Keratinocyte (primary cell): Measurements from ENCODE around the gene TBX3. TPM values are rescaled to one million over a fixed set of nuclear protein-coding genes. Genes with fewer than 3 reads are reported as not detected.
"Not testable (repeated sequence)": the region's sequence is repeated elsewhere in the genome, so short reads cannot be mapped to it uniquely, and the experiment has no call there.

ENCODE experiments used
- DNase-seq: peaks from one replicate; pipeline ENCODE4 v3.0.0-alpha.2; 2011; ENCODE audit warnings: low read depth, missing footprints, low spot score
- FAIRE-seq: peaks from 2 replicates; lab custom pipeline; 2011; peaks lifted over from hg19 to GRCh38; lab: Jason Lieb, UNC
- H2AFZ ChIP-seq: 2 replicates; pipeline ENCODE4 v1.6.0; 2012; ENCODE audit warnings: low read length, control low read depth, inconsistent platforms; ENCODE audit not compliant: control insufficient read depth
- H3K27ac ChIP-seq: 2 replicates; pipeline ENCODE4 v1.5.1; 2011; ENCODE audit warnings: low read length; ENCODE audit not compliant: control insufficient read depth, insufficient read depth
- H3K27me3 ChIP-seq: 3 replicates; pipeline ENCODE4 v1.6.0; 2011; ENCODE audit warnings: low read length; ENCODE audit not compliant: control insufficient read depth, insufficient read depth; ENCODE audit errors: extremely low read depth
- H3K36me3 ChIP-seq, 2 experiments: 2 replicates in 1 of 2; 3 replicates in 1 of 2; pipeline ENCODE4 v1.5.1; 2011; ENCODE audit warnings: low read length in 2 of 2, mild to moderate bottlenecking in 1 of 2; ENCODE audit not compliant: control insufficient read depth in 2 of 2, insufficient read depth in 2 of 2; ENCODE audit errors: extremely low read depth in 1 of 2
- H3K4me1 ChIP-seq: 3 replicates; pipeline ENCODE4 v1.5.1; 2011; ENCODE audit warnings: low read length; ENCODE audit not compliant: control insufficient read depth, insufficient read depth; ENCODE audit errors: extremely low read depth
- H3K4me2 ChIP-seq: 3 replicates; pipeline ENCODE4 v1.6.0; 2011; ENCODE audit warnings: low read depth, low read length; ENCODE audit not compliant: control insufficient read depth, insufficient read depth; ENCODE audit errors: extremely low read depth
- H3K4me3 ChIP-seq, 3 experiments: fragments of 200-600 bp in 1 of 3; sonication (generic) in 1 of 3; 2 replicates in 2 of 3; 3 replicates in 1 of 3; pipeline ENCODE4 v1.5.1; 2011 to 2016; ENCODE audit warnings: low read length in 3 of 3, mild to moderate bottlenecking in 3 of 3, control low read depth in 2 of 3, inconsistent platforms in 1 of 3, low read depth in 1 of 3, mixed read lengths in 1 of 3, mixed run types in 1 of 3, moderate library complexity in 1 of 3; ENCODE audit not compliant: control insufficient read depth in 2 of 3, insufficient read depth in 2 of 3; ENCODE audit errors: extremely low read depth in 1 of 3
- H3K79me2 ChIP-seq: 2 replicates; pipeline ENCODE4 v1.6.0; 2012; ENCODE audit warnings: low read length; ENCODE audit not compliant: control insufficient read depth, insufficient read depth
- H3K9ac ChIP-seq: 3 replicates; pipeline ENCODE4 v1.6.0; 2011; ENCODE audit warnings: low read length; ENCODE audit not compliant: control insufficient read depth, insufficient read depth; ENCODE audit errors: extremely low read depth
- H3K9me1 ChIP-seq: 3 replicates; pipeline ENCODE4 v1.6.0; 2011; ENCODE audit warnings: low read length; ENCODE audit not compliant: control insufficient read depth, insufficient read depth; ENCODE audit errors: extremely low read depth
- H3K9me3 ChIP-seq: 2 replicates; pipeline ENCODE4 v1.5.1; 2012; ENCODE audit warnings: low read depth, low read length; ENCODE audit not compliant: control insufficient read depth
- H4K20me1 ChIP-seq: 3 replicates; pipeline ENCODE4 v1.6.0; 2011; ENCODE audit warnings: low read length; ENCODE audit not compliant: control insufficient read depth, insufficient read depth; ENCODE audit errors: extremely low read depth
- CTCF ChIP-seq, 3 experiments: IDR thresholded peaks in 1 of 3; conservative IDR thresholded peaks in 1 of 3; optimal IDR thresholded peaks in 1 of 3; 2 replicates in 2 of 3; 3 replicates in 1 of 3; pipeline versions ENCODE3 to v1.5.1; 2011; ENCODE audit warnings: low read length in 3 of 3, mild to moderate bottlenecking in 3 of 3, moderate library complexity in 2 of 3, control low read depth in 1 of 3, inconsistent platforms in 1 of 3; ENCODE audit not compliant: insufficient read depth in 2 of 3; ENCODE audit errors: extremely low read depth in 1 of 3
- EZH2 ChIP-seq: IDR thresholded peaks from one replicate; pipeline ENCODE4 v1.6.1; 2012; ENCODE audit warnings: inconsistent platforms, mild to moderate bottlenecking, low read length, moderate library complexity
- dilution Hi-C: fragments of 300-500 bp; cut with MboI; formaldehyde crosslinking; loops from one replicate; pipeline ENCODE4 v1.7.0; 2020; ENCODE audit warnings: low sequenced_read_pairs; ENCODE audit not compliant: extremely low pct_ligation_motif_present
- polyA plus RNA-seq, 5 experiments: library from polyadenylated mRNA; depleted of rRNA in 3 of 5; stranded (reverse) in 3 of 5; stranded (forward) in 1 of 5; unstranded in 1 of 5; fragments of >200 nt; gene quantifications; 1 replicate in 1 of 5; 2 replicates in 3 of 5; 3 replicates in 1 of 5; pipeline versions ENCODE4 v1.2.1 to v1.2.3, GENCODE V29; 2011 to 2012; ENCODE audit warnings: missing spikeins in 2 of 5, low read depth in 1 of 5, low replicate concordance in 1 of 5

The TBX3 gene
- polyA plus RNA-seq, 1 donor (not counting 4 experiments of a cell fraction or from before 2014, with no cell fraction given) = 7.8 TPM

- TF ChIP-seq CTCF (optimal IDR thresholded peaks at IDR 0.05 in 1 of 3, IDR thresholded peaks at IDR 0.05 in 1 of 3, conservative IDR thresholded peaks at IDR 0.05 in 1 of 3; ENCODE audit: extremely low read depth in 1 of 3, insufficient read depth in 2 of 3, low read length in 3 of 3) = no peak
- no peak for TF ChIP-seq EZH2
- Histone ChIP-seq H3K36me3 (no peaks in the 10 kb centered on the region), H3K79me2 (no peaks in the 10 kb centered on the region), H3K9me3 (no peaks in the 10 kb centered on the region), H3K4me3 (no peak overlapping the region), H3K27ac (no peak overlapping the region), H3K27me3 (peaks cover under 1% of the 10 kb centered on the region), H2AFZ (no peak overlapping the region), H3K4me1 (no peaks in the 10 kb centered on the region), H3K9me1 (no peaks in the 10 kb centered on the region), H3K4me2 (no peak overlapping the region), H4K20me1 (no peaks in the 10 kb centered on the region), H3K9ac (no peak overlapping the region)
- dilution Hi-C loops = no loop called here
- DNase-seq (no peak), FAIRE-seq (peak; percentile 51)
Observed at GRCh38 chr12:114729731-114730130, 45.8 kb upstream of the TBX3 start.

GRCh38 chr12:114726092-114726710 is 42.2 kb upstream of the TBX3 start:
- no peaks in the 10 kb centered on the region for H3K4me1 ChIP-seq
- dilution Hi-C loops = no loop called here
- no peak for FAIRE-seq
- H3K9me1 ChIP-seq = no peaks in the 10 kb centered on the region
- H3K27ac ChIP-seq = no peak overlapping the region
- no peaks in the 10 kb centered on the region for H3K79me2 ChIP-seq
- no peaks in the 10 kb centered on the region for H3K27me3 ChIP-seq
- DNase-seq = no peak
- no peak overlapping the region for H2AFZ ChIP-seq
- no peak for TF ChIP-seq EZH2
- no peak for TF ChIP-seq CTCF (optimal IDR thresholded peaks at IDR 0.05 in 1 of 3, IDR thresholded peaks at IDR 0.05 in 1 of 3, conservative IDR thresholded peaks at IDR 0.05 in 1 of 3; ENCODE audit: extremely low read depth in 1 of 3, insufficient read depth in 2 of 3, low read length in 3 of 3)
- no peak overlapping the region for H3K9ac ChIP-seq
- H3K36me3 ChIP-seq = no peaks in the 10 kb centered on the region
- H3K4me3 ChIP-seq = no peak overlapping the region
- no peaks in the 10 kb centered on the region for H4K20me1 ChIP-seq
- no peaks in the 10 kb centered on the region for H3K9me3 ChIP-seq
- no peak overlapping the region for H3K4me2 ChIP-seq

- dilution Hi-C loops, H3K36me3 ChIP-seq, H3K27me3 ChIP-seq, H3K27ac ChIP-seq, H3K79me2 ChIP-seq, DNase-seq, H3K9ac ChIP-seq, H3K4me1 ChIP-seq, H3K4me3 ChIP-seq, FAIRE-seq, H3K4me2 ChIP-seq, H2AFZ ChIP-seq, H4K20me1 ChIP-seq, H3K9me1 ChIP-seq, H3K9me3 ChIP-seq: not testable (repeated sequence)
Observed at GRCh38 chr12:114722176-114722575, 38.2 kb upstream of the TBX3 start.
